GM12892 (cell line): ENCODE measurements around the gene TP53I3.

Experiments
- POLR2A ChIP-seq: IDR thresholded peaks from 2 replicates; pipeline ENCODE4 v1.6.1; 2011; ENCODE audit warnings: low read depth, low read length, control low read depth
- POLR2AphosphoS5 ChIP-seq: IDR thresholded peaks from 2 replicates; pipeline ENCODE4 v1.6.1; 2011; ENCODE audit warnings: low read depth, low read length, control low read depth
- TAF1 ChIP-seq: IDR thresholded peaks from 2 replicates; pipeline ENCODE4 v1.6.1; 2011; ENCODE audit warnings: low read depth, mild to moderate bottlenecking, control low read depth, low read length, borderline replicate concordance

DNA sequence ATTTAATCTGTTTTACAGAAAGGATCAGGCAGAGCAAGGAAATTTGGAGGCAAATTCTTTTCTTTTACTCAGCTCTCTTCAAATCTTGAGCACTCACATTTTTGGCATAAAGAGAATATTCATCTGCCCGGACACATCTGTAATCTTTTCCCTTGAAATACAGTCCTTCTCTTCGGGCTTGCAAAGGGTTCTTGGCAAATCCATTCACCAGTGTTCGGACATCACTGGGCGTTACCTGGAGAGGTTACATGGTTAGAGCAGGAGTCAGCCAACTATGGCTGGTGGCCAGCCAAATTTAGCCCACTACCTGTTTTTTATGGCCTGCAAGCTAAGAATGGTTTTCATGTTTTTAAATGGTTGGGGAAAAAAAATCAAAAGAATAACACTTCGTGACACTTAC lies 36.4 kb upstream of the TP53I3 start:
- TF ChIP-seq POLR2A (no peak), POLR2AphosphoS5 (no peak), TAF1 (no peak)
